Bronchial epithelial cell (primary cell): ENCODE measurements around the gene PELI2. TPM values are rescaled to one million over a fixed set of nuclear protein-coding genes. Genes with fewer than 3 reads are reported as not detected.

Experiments used
- DNase-seq: peaks from one replicate; pipeline ENCODE4 v3.0.0-alpha.2; 2010; ENCODE audit warnings: low read depth
- FAIRE-seq: peaks from 2 replicates; lab custom pipeline; 2011; peaks lifted over from hg19 to GRCh38; lab: Jason Lieb, UNC
- H3K27me3 ChIP-seq: 2 replicates; pipeline ENCODE4 v1.5.1; 2011; ENCODE audit warnings: low read length; ENCODE audit not compliant: control insufficient read depth, insufficient read depth
- H3K36me3 ChIP-seq: 2 replicates; pipeline ENCODE4 v1.5.1; 2011; ENCODE audit warnings: low read length; ENCODE audit not compliant: control insufficient read depth, insufficient read depth
- H3K4me3 ChIP-seq: 2 replicates; pipeline ENCODE4 v1.5.1; 2011; ENCODE audit warnings: mild to moderate bottlenecking, low read depth, low read length, control low read depth
- CTCF ChIP-seq: IDR thresholded peaks from 2 replicates; pipeline ENCODE4 v1.5.1; 2011; ENCODE audit warnings: mild to moderate bottlenecking, moderate library complexity, low read length, control low read depth, inconsistent platforms; ENCODE audit not compliant: insufficient read depth, severe bottlenecking
- total RNA-seq: library from RNA; depleted of rRNA; stranded (reverse); fragments of >200 nt; gene quantifications from 2 replicates; pipeline ENCODE4 v1.2.1, GENCODE V29; 2014

The PELI2 gene
- total RNA-seq, 1 donor from 2014 or later, result 2.1 TPM

GRCh38 chr14:56085471-56085870 lies 32.7 kb upstream of the PELI2 start:
- FAIRE-seq (no peak), DNase-seq (no peak)
- peaks cover 2% of the 10 kb centered on the region for H3K27me3 ChIP-seq
- H3K4me3 ChIP-seq, result no peak overlapping the region
- H3K36me3 ChIP-seq, result no peaks in the 10 kb centered on the region
- no peak for TF ChIP-seq CTCF

GRCh38 chr14:56087671-56088471 lies 30.3 kb upstream of the PELI2 start:
- Histone ChIP-seq H3K36me3 (no peaks in the 10 kb centered on the region), H3K4me3 (no peak overlapping the region), H3K27me3 (peaks cover 2% of the 10 kb centered on the region)
- no peak for TF ChIP-seq CTCF
- no peak for FAIRE-seq
- no peak for DNase-seq

- H3K36me3 ChIP-seq, result no peaks in the 10 kb centered on the region
- FAIRE-seq (no peak), DNase-seq (no peak)
- no peak overlapping the region for H3K4me3 ChIP-seq
- peaks cover 2% of the 10 kb centered on the region for H3K27me3 ChIP-seq
- TF ChIP-seq CTCF, result no peak
These were observed 29.3 kb upstream of the PELI2 start for GRCh38 chr14:56088941-56089340.

GRCh38 chr14:56092763-56093162 lies 25.4 kb upstream of the PELI2 start:
- FAIRE-seq, result no peak
- Histone ChIP-seq H3K36me3 (no peaks in the 10 kb centered on the region), H3K4me3 (no peak overlapping the region), H3K27me3 (peaks cover 2% of the 10 kb centered on the region)
- peak; percentile 77 for DNase-seq
- no peak for TF ChIP-seq CTCF

GRCh38 chr14:56094076-56094475 lies 24.1 kb upstream of the PELI2 start:
- DNase-seq (no peak), FAIRE-seq (no peak)
- Histone ChIP-seq H3K27me3 (peaks cover 1% of the 10 kb centered on the region), H3K36me3 (no peaks in the 10 kb centered on the region), H3K4me3 (no peak overlapping the region)
- TF ChIP-seq CTCF, result no peak
